Caco-2 (cell line): Measurements from ENCODE around the gene BCAT1. TPM values are rescaled to one million over a fixed set of nuclear protein-coding genes. Genes with fewer than 3 reads are reported as not detected.
A peak's percentile ranks its signal among the peaks of the same experiment; 100 is the strongest.
"Not testable (repeated sequence)": the region's sequence is repeated elsewhere in the genome, so short reads cannot be mapped to it uniquely, and the experiment has no call there.

ENCODE experiments used
- BruUV-seq: library from RNA; stranded (reverse); fragments of 400-500 nt; replicated peaks from 2 replicates; lab custom pipeline; 2021; lab: Mats Ljungman, UMichigan
- CTCF ChIA-PET: fragments of 300-600 bp; sonication (Branson Sonifier 250); formaldehyde crosslinking; loops from one replicate; lab custom pipeline; 2022; ENCODE audit warnings: antibody characterized with exemption; lab: Charles Lee
- POLR2A ChIA-PET: fragments of 300-600 bp; sonication (Branson Sonifier 250); formaldehyde crosslinking; loops from one replicate; lab custom pipeline; 2022; ENCODE audit warnings: antibody characterized with exemption; lab: Charles Lee
- DNase-seq, 2 experiments: peaks; one replicate each; pipeline versions ENCODE4 v3.0.0 to v3.0.0-alpha.2; 2020 to 2022
- H3K27me3 ChIP-seq: replicated peaks from 2 replicates; pipeline ENCODE4 v1.6.0; 2011; ENCODE audit warnings: low read length; ENCODE audit not compliant: control insufficient read depth, insufficient read depth
- H3K36me3 ChIP-seq: 2 replicates; pipeline ENCODE4 v1.5.1; 2011; ENCODE audit warnings: low read length; ENCODE audit not compliant: control insufficient read depth, insufficient read depth
- H3K4me1 ChIP-seq: fragments of 250-450 bp; sonication (Bioruptor Pico); 2 replicates; pipeline ENCODE4 v1.5.1; 2020; ENCODE audit warnings: mild to moderate bottlenecking
- H3K4me3 ChIP-seq: 2 replicates; pipeline ENCODE4 v1.5.1; 2011; ENCODE audit warnings: low read depth, mild to moderate bottlenecking, control low read depth, low read length
- H3K9me3 ChIP-seq: fragments of 250-450 bp; sonication (Bioruptor Pico); 2 replicates; pipeline ENCODE4 v1.5.1; 2020; ENCODE audit warnings: mild to moderate bottlenecking, moderate library complexity
- H3K27ac Mint-ChIP-seq: one replicate; pipeline ENCODE4 v1.8.0; 2022; ENCODE audit warnings: mixed read lengths; ENCODE audit not compliant: unreplicated experiment
- H3K27me3 Mint-ChIP-seq: one replicate; pipeline ENCODE4 v1.8.0; 2022; ENCODE audit warnings: mixed read lengths; ENCODE audit not compliant: insufficient read depth, unreplicated experiment
- H3K36me3 Mint-ChIP-seq: one replicate; pipeline ENCODE4 v1.8.0; 2022; ENCODE audit warnings: mild to moderate bottlenecking, mixed read lengths; ENCODE audit not compliant: insufficient read depth, unreplicated experiment
- H3K4me1 Mint-ChIP-seq: one replicate; pipeline ENCODE4 v1.8.0; 2022; ENCODE audit warnings: low read depth, mixed read lengths; ENCODE audit not compliant: unreplicated experiment
- H3K4me3 Mint-ChIP-seq: one replicate; pipeline ENCODE4 v1.8.0; 2022; ENCODE audit warnings: mild to moderate bottlenecking, moderate library complexity, mixed read lengths; ENCODE audit not compliant: unreplicated experiment
- H3K9me3 Mint-ChIP-seq: one replicate; pipeline ENCODE4 v1.8.0; 2022; ENCODE audit warnings: mixed read lengths; ENCODE audit not compliant: unreplicated experiment
- CTCF ChIP-seq, 2 experiments: fragments of 200-600 bp in 1 of 2; IDR thresholded peaks; 1 replicate in 1 of 2; 2 replicates in 1 of 2; pipeline versions ENCODE4 v1.5.1 to v1.8.0; 2011 to 2022; ENCODE audit warnings: antibody characterized with exemption in 1 of 2, control low read depth in 1 of 2, inconsistent platforms in 1 of 2, low read depth in 1 of 2, low read length in 1 of 2, mild to moderate bottlenecking in 1 of 2, moderate library complexity in 1 of 2; ENCODE audit not compliant: insufficient read depth in 1 of 2, severe bottlenecking in 1 of 2, unreplicated experiment in 1 of 2
- intact Hi-C: fragments of 100-400 bp; cut with micrococcal nuclease; formaldehyde crosslinking; loops from one replicate; pipeline ENCODE4 v1.10.0; 2022; ENCODE audit not compliant: unreplicated experiment
- total RNA-seq: library from RNA; stranded (reverse); gene quantifications from 2 replicates; pipeline ENCODE4 v1.2.3, GENCODE V29; 2022

BCAT1 gene
- total RNA-seq, 1 experiment from 2014 or later, result 432 TPM

GRCh38 chr12:24853094-24853493 lies 95.8 kb downstream of the BCAT1 start:
- Mint-ChIP-seq H3K4me3 (no peak overlapping the region), H3K36me3 (peaks cover 82% of the 10 kb centered on the region), H3K27ac (peak overlapping the region; percentile 39), H3K27me3 (no peaks in the 10 kb centered on the region), H3K9me3 (peaks cover 15% of the 10 kb centered on the region), H3K4me1 (peaks cover 32% of the 10 kb centered on the region)
- H3K9me3 ChIP-seq, result peaks cover 8% of the 10 kb centered on the region; the same call in 1 of the 2 replicates
- BruUV-seq, result no TSS peak
- H3K4me3 ChIP-seq, result no peak overlapping the region
- POLR2A ChIA-PET, result interaction anchor here (1.2 kb wide), 1 partner anchor 9 kb away, joined by 6 read pairs; no protein-coding TSS in a partner anchor
- DNase-seq, result no peak
- no peaks in the 10 kb centered on the region for H3K27me3 ChIP-seq
- H3K36me3 ChIP-seq, result peaks cover 1% of the 10 kb centered on the region; the same call in 1 of the 2 replicates
- no peaks in the 10 kb centered on the region for H3K4me1 ChIP-seq
- CTCF ChIA-PET, result no interaction called here
- intact Hi-C loops, result loop anchor here (2.0 kb wide), 1 partner anchor 278 kb away; no protein-coding TSS in a partner anchor
- TF ChIP-seq CTCF (IDR thresholded peaks at IDR 0.05; ENCODE audit: insufficient read depth in 1 of 2, low read depth in 1 of 2, low read length in 1 of 2, severe bottlenecking in 1 of 2, unreplicated experiment in 1 of 2), result no peak

DNA sequence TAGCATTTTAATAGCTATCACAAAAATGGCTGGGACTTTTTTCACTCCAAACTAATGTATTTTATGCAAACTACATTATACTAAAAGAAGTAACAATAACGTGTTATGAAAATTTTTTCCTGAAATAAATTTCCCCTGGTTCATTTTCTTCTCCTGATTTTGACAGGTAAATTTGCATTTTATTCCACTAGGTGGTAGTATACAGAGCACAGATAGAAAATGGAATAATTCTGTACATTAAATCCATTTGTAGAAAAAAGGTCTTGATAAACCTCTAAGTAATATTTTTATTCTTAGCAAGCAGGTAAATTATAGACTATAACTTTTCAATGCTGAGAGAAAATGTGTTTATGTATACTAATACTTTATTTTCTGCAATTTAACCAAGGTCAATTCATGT lies 96.5 kb downstream of the BCAT1 start:
- no peaks in the 10 kb centered on the region for H3K4me1 ChIP-seq
- DNase-seq, result no peak
- H3K36me3 Mint-ChIP-seq, result peaks cover 81% of the 10 kb centered on the region
- H3K4me1 Mint-ChIP-seq, result peaks cover 32% of the 10 kb centered on the region
- peaks cover 1% of the 10 kb centered on the region; the same call in 1 of the 2 replicates for H3K36me3 ChIP-seq
- no peak overlapping the region for H3K4me3 Mint-ChIP-seq
- peaks cover 3% of the 10 kb centered on the region; the same call in 1 of the 2 replicates for H3K9me3 ChIP-seq
- ChIA-PET POLR2A (no interaction called here), CTCF (interaction anchor here (0.7 kb wide), 1 partner anchor 49 kb away, joined by 3 read pairs; no protein-coding TSS in a partner anchor)
- intact Hi-C loops, result loop anchor here (1.0 to 2.0 kb wide), 2 partner anchors 10 to 278 kb away; no protein-coding TSS in a partner anchor
- peak; percentile 54 to 61 for TF ChIP-seq CTCF (IDR thresholded peaks at IDR 0.05; ENCODE audit: insufficient read depth in 1 of 2, low read depth in 1 of 2, low read length in 1 of 2, severe bottlenecking in 1 of 2, unreplicated experiment in 1 of 2)
- H3K4me3 ChIP-seq, result no peak overlapping the region
- peak overlapping the region; percentile 39 for H3K27ac Mint-ChIP-seq
- no peaks in the 10 kb centered on the region for H3K27me3 ChIP-seq
- no TSS peak for BruUV-seq
- no peaks in the 10 kb centered on the region for H3K27me3 Mint-ChIP-seq
- H3K9me3 Mint-ChIP-seq, result peaks cover 13% of the 10 kb centered on the region

DNA sequence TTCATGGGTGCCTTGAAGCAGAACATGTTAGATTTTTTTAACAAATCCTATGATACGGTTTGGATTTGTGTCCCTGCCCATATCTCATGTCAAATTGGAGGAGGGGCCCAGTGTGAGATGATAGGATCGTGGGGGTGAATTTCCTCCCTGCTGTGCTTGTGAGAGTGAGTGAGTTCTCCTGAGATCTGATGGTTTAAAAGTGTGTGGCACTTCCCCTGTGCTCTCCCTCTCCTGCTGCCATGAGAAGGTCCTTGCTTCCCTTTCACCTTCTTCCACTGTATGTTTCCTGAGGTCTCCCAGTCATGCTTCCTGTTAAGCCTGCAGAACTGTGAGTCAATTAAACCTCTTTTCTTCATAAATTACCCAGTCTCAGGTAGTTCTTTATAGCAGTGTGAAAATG lies 97.0 kb downstream of the BCAT1 start:
- BruUV-seq, DNase-seq, H3K9me3 ChIP-seq, POLR2A ChIA-PET, H3K4me1 ChIP-seq, H3K9me3 Mint-ChIP-seq, H3K4me3 Mint-ChIP-seq, H3K36me3 ChIP-seq, H3K4me3 ChIP-seq, H3K27me3 Mint-ChIP-seq, H3K27me3 ChIP-seq: not testable (repeated sequence)
- Mint-ChIP-seq H3K4me1 (peaks cover 26% of the 10 kb centered on the region), H3K36me3 (peaks cover 81% of the 10 kb centered on the region), H3K27ac (peak overlapping the region; percentile 39)
- intact Hi-C loops, result loop anchor here (1.0 to 2.0 kb wide), 2 partner anchors 10 to 279 kb away; no protein-coding TSS in a partner anchor
- CTCF ChIA-PET, result interaction anchor here (0.7 kb wide), 1 partner anchor 49 kb away, joined by 3 read pairs; no protein-coding TSS in a partner anchor
